Measurements from ENCODE around the gene RPS18. TPM values are rescaled to one million over a fixed set of nuclear protein-coding genes. Genes with fewer than 3 reads are reported as not detected.

The RPS18 gene
- total and polyA plus RNA-seq, 10 of the 15 experiments (the other 5 are each of a cell fraction or from before 2014, with no cell fraction given) = 4,228 to 20,828 (median 7,406) TPM

DNA sequence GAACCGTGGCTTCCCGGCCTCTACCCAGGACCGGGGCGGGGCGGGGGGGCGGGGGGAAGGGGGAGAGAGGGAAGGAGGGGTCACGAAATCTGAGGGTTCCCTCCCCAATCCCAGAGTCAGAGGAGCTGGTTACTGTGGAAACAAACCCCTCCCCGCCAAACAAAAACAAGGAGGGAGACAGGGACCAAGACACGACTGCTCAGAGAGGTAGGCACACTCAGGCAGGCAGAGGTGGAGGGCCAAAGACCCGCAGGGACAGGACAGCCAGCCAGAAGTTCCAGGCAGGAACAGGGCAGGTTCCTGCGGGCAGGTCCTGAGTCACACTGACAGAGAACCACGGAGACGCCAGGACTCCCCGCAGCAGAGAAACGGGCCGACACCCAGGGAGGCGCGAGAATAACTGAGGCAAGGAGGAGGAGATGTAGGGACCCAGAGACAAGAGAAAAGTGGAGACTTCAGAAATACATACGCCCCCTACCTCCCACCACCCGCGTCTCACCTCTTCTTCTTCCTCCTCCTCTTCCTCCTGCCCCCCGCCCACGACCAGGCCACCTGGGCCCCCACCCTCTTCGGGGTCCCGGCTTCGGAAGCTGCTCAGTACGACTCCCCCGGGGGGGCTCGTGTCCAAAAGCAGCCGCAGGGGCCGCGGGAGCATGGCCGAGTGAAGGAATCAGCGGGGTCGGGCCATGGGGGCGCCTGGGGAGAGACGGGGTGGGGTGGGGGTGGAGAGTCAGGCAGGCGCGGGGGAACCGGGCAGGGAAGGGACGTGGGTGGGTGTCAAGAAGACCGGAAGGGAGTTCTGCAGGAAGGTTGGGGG, 26.3 kb downstream of the RPS18 start (continued):
- TF ChIP-seq, protein P1, sequence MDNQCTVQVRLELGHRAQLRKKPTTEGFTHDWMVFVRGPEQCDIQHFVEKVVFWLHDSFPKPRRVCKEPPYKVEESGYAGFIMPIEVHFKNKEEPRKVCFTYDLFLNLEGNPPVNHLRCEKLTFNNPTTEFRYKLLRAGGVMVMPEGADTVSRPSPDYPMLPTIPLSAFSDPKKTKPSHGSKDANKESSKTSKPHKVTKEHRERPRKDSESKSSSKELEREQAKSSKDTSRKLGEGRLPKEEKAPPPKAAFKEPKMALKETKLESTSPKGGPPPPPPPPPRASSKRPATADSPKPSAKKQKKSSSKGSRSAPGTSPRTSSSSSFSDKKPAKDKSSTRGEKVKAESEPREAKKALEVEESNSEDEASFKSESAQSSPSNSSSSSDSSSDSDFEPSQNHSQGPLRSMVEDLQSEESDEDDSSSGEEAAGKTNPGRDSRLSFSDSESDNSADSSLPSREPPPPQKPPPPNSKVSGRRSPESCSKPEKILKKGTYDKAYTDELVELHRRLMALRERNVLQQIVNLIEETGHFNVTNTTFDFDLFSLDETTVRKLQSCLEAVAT (IDR thresholded peaks at IDR 0.05) = 0 out of 2 replicates have a peak, but pooled peaks have one; percentile 25
- TF ChIP-seq ZNF207 (IDR thresholded peaks at IDR 0.05; ENCODE audit: borderline replicate concordance) (peak; percentile 31; the same call in 1 of the 2 replicates), TCF3 (IDR thresholded peaks at IDR 0.05; ENCODE audit: borderline replicate concordance, insufficient read depth, low read depth, low read length) (no peak), IRF4 (IDR thresholded peaks at IDR 0.05; ENCODE audit: low read depth, low read length) (no peak), PAX8 (IDR thresholded peaks at IDR 0.05) (no peak), RCOR1 (conservative IDR thresholded peaks at IDR 0.05; ENCODE audit: low read depth, low read length) (no peak), NR2C1 (IDR thresholded peaks at IDR 0.05) (no peak), YBX1 (IDR thresholded peaks at IDR 0.05) (no peak), NFYB (IDR thresholded peaks at IDR 0.05; ENCODE audit: insufficient read depth, low read depth, low read length) (no peak), STAT3 (IDR thresholded peaks at IDR 0.05; ENCODE audit: low read depth, low read length) (no peak), MEF2B (IDR thresholded peaks at IDR 0.05; ENCODE audit: partially characterized antibody, poor library complexity, severe bottlenecking) (no peak), NRF1 (conservative IDR thresholded peaks at IDR 0.05; ENCODE audit: low read depth, low read length) (no peak), ZNF384 (IDR thresholded peaks at IDR 0.05; ENCODE audit: borderline replicate concordance, low read depth, low read length) (no peak), FOS (IDR thresholded peaks at IDR 0.05; ENCODE audit: borderline replicate concordance, extremely low read depth, insufficient read length) (no peak), TARDBP (IDR thresholded peaks at IDR 0.05; ENCODE audit: borderline replicate concordance) (no peak), EP300 (IDR thresholded peaks at IDR 0.05; ENCODE audit: borderline replicate concordance in 1 of 2, control insufficient read depth in 1 of 2, low read depth in 2 of 2, low read length in 2 of 2) (no peak), RUNX3 (IDR thresholded peaks at IDR 0.05; ENCODE audit: low read length) (no peak), BACH1 (IDR thresholded peaks at IDR 0.05; ENCODE audit: borderline replicate concordance) (peak; percentile 41; the same call in 1 of the 2 replicates)
- TF ChIP-seq, protein P2, sequence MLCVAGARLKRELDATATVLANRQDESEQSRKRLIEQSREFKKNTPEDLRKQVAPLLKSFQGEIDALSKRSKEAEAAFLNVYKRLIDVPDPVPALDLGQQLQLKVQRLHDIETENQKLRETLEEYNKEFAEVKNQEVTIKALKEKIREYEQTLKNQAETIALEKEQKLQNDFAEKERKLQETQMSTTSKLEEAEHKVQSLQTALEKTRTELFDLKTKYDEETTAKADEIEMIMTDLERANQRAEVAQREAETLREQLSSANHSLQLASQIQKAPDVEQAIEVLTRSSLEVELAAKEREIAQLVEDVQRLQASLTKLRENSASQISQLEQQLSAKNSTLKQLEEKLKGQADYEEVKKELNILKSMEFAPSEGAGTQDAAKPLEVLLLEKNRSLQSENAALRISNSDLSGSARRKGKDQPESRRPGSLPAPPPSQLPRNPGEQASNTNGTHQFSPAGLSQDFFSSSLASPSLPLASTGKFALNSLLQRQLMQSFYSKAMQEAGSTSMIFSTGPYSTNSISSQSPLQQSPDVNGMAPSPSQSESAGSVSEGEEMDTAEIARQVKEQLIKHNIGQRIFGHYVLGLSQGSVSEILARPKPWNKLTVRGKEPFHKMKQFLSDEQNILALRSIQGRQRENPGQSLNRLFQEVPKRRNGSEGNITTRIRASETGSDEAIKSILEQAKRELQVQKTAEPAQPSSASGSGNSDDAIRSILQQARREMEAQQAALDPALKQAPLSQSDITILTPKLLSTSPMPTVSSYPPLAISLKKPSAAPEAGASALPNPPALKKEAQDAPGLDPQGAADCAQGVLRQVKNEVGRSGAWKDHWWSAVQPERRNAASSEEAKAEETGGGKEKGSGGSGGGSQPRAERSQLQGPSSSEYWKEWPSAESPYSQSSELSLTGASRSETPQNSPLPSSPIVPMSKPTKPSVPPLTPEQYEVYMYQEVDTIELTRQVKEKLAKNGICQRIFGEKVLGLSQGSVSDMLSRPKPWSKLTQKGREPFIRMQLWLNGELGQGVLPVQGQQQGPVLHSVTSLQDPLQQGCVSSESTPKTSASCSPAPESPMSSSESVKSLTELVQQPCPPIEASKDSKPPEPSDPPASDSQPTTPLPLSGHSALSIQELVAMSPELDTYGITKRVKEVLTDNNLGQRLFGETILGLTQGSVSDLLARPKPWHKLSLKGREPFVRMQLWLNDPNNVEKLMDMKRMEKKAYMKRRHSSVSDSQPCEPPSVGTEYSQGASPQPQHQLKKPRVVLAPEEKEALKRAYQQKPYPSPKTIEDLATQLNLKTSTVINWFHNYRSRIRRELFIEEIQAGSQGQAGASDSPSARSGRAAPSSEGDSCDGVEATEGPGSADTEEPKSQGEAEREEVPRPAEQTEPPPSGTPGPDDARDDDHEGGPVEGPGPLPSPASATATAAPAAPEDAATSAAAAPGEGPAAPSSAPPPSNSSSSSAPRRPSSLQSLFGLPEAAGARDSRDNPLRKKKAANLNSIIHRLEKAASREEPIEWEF (IDR thresholded peaks at IDR 0.05; ENCODE audit: insufficient replicate concordance, low read depth, low read length) = no peak
- TF ChIP-seq, protein P3, sequence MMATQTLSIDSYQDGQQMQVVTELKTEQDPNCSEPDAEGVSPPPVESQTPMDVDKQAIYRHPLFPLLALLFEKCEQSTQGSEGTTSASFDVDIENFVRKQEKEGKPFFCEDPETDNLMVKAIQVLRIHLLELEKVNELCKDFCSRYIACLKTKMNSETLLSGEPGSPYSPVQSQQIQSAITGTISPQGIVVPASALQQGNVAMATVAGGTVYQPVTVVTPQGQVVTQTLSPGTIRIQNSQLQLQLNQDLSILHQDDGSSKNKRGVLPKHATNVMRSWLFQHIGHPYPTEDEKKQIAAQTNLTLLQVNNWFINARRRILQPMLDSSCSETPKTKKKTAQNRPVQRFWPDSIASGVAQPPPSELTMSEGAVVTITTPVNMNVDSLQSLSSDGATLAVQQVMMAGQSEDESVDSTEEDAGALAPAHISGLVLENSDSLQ (IDR thresholded peaks at IDR 0.05) = no peak; the same call in 1 of the 2 replicates
